Nephron (organoid): ENCODE results near the gene ATP13A3.
A peak's percentile ranks its signal among the peaks of the same experiment; 100 is the strongest.

ENCODE experiments used
- H3K27ac Mint-ChIP-seq, 3 experiments: 2 replicates each; pipeline ENCODE4 v1.8.0; 2020; ENCODE audit warnings: mixed read lengths in 3 of 3, mild to moderate bottlenecking in 2 of 3, moderate library complexity in 1 of 3
- H3K27me3 Mint-ChIP-seq: 2 replicates; pipeline ENCODE4 v1.8.0; 2021; ENCODE audit warnings: low read depth, mild to moderate bottlenecking, moderate library complexity, mixed read lengths
- H3K36me3 Mint-ChIP-seq: 2 replicates; pipeline ENCODE4 v1.8.0; 2020; ENCODE audit warnings: low read depth, mixed read lengths
- H3K4me1 Mint-ChIP-seq: 2 replicates; pipeline ENCODE4 v1.8.0; 2020; ENCODE audit warnings: mixed read lengths
- H3K4me3 Mint-ChIP-seq, 3 experiments: 2 replicates each; pipeline ENCODE4 v1.8.0; 2020; ENCODE audit warnings: mild to moderate bottlenecking in 3 of 3, mixed read lengths in 3 of 3, moderate library complexity in 2 of 3
- H3K9me3 Mint-ChIP-seq: 2 replicates; pipeline ENCODE4 v1.8.0; 2020; ENCODE audit warnings: mixed read lengths
- CTCF ChIP-seq, 3 experiments: fragments of 200-600 bp; sonication (generic); IDR thresholded peaks; one replicate each; pipeline ENCODE4 v1.5.0; 2021; ENCODE audit warnings: antibody characterized with exemption in 3 of 3; ENCODE audit not compliant: unreplicated experiment in 3 of 3

ATP13A3 gene

DNA sequence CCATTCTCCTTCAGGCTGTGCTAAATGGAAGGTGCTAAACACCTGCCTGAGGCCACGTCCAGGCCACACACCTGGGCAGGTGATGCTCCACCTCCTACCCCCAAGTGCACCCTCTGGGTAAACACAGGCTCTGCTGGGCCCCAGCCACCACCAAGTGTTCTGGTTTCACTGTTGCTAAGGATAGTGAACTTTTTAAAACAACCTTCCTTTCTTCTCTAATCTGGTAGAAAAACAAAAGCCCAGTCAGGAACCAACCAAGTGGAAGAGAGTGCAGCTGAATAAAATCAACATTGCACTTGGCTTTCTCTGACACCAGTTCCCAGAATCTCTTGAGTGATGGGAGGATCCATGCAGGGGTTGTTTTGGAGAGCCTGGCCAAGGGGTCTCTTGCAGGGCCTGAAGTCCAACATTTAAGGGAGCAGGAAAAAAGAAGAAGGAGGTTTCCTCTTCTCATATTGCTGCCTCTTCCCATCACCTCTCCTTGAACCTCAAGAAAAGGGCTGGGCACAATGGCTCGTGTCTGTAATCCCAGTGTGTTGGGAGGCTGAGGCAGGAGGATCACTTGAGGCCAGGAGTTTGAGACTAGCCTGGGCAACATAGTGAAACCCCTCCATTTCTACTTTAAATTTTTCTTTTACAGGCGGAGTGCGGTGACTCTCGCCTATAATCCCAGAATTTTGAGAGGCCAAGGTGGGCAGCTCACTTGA lies 26.2 kb upstream of the ATP13A3 start:
- peak overlapping the region in 2 of 3 experiments; percentile 62 to 69 for H3K27ac Mint-ChIP-seq
- no peak for TF ChIP-seq CTCF (IDR thresholded peaks at IDR 0.05; ENCODE audit: unreplicated experiment in 3 of 3)
- peaks cover 35% of the 10 kb centered on the region for H3K27me3 Mint-ChIP-seq
- peaks cover 3% of the 10 kb centered on the region for H3K9me3 Mint-ChIP-seq
- no peaks in the 10 kb centered on the region for H3K4me1 Mint-ChIP-seq
- no peak overlapping the region for H3K4me3 Mint-ChIP-seq
- no peaks in the 10 kb centered on the region for H3K36me3 Mint-ChIP-seq

DNA sequence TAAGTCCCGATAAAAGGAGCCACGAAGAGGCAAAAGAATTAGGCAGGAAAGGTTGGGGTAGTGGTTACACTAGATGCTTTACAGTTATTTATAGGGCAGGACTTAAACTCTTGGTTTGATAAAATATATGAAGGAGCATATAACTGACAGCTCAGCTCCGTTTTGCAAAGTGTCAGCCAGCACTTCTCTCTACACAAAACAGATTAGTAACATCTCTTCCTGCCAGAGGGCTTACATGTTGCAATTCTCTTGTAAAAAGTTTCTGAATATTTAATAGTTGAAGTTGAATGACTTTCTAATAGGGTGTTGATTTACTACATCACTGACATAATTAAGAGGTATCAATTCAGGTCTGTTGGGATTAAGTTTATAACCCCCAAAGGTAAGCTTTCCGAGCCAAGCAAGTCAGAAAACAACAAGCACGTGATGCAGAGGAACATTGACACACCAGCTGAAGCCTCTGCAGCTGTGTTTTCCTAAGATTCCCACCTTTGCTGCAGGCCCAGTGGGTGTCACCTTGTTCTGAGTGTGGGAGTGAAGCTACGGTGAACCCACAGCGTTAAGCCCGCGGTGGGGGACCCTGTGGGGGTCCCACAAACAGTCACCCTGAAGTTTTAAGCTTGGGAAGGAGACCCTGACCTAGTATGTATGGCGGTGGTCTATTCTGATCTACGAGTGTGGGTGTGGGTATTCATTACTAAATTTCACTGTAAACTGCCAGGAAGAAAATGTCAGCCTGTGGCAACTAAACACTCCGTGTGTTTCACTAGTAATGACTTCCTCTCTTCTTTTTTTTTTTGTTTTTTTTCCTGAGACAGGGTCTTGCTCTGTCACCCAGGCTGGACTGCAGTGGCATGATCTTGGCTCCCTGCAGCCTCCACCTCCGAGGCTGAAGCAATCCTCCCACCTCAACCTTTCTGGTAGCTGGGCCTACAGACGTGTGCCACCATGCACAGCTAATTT lies 22.0 kb upstream of the ATP13A3 start:
- peaks cover 34% of the 10 kb centered on the region for H3K27me3 Mint-ChIP-seq
- H3K27ac Mint-ChIP-seq = peak overlapping the region in 1 of 3 experiments; percentile 27
- no peak for TF ChIP-seq CTCF (IDR thresholded peaks at IDR 0.05; ENCODE audit: unreplicated experiment in 3 of 3)
- no peaks in the 10 kb centered on the region for H3K9me3 Mint-ChIP-seq
- H3K4me3 Mint-ChIP-seq = no peak overlapping the region
- no peaks in the 10 kb centered on the region for H3K36me3 Mint-ChIP-seq
- no peaks in the 10 kb centered on the region for H3K4me1 Mint-ChIP-seq

DNA sequence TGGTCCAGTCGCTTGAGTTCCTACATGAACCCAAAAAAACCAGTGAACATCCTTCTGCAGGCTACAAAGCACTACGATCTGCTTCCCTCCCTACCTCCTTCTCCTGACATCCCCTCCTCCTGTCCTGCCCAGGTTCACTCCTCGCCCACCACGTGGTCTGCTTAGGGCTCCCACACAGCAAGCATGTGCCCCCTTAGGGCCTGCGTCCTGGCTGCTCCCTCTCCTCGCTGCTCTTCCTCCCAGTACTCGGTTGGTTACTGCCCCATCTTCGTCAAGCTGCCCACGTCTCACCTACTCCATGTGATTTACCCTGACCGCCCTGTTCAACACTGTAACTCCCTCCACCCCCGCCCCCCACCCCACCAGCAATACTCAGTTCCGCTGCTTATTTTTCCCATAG lies 20.8 kb upstream of the ATP13A3 start:
- Mint-ChIP-seq H3K4me3 (no peak overlapping the region), H3K4me1 (no peaks in the 10 kb centered on the region), H3K27ac (no peak overlapping the region), H3K36me3 (no peaks in the 10 kb centered on the region), H3K27me3 (peaks cover 27% of the 10 kb centered on the region), H3K9me3 (no peaks in the 10 kb centered on the region)
- TF ChIP-seq CTCF (IDR thresholded peaks at IDR 0.05; ENCODE audit: unreplicated experiment in 3 of 3) = no peak

GRCh38 chr3:194505791-194506415 lies 19.1 kb upstream of the ATP13A3 start:
- peak overlapping the region in 1 of 3 experiments; percentile 24 for H3K27ac Mint-ChIP-seq
- H3K27me3 Mint-ChIP-seq = peaks cover 27% of the 10 kb centered on the region
- H3K4me3 Mint-ChIP-seq = no peak overlapping the region
- H3K9me3 Mint-ChIP-seq = no peaks in the 10 kb centered on the region
- TF ChIP-seq CTCF (IDR thresholded peaks at IDR 0.05; ENCODE audit: unreplicated experiment in 3 of 3) = no peak
- no peaks in the 10 kb centered on the region for H3K4me1 Mint-ChIP-seq
- no peaks in the 10 kb centered on the region for H3K36me3 Mint-ChIP-seq

GRCh38 chr3:194504861-194505260 lies 18.1 kb upstream of the ATP13A3 start:
- Mint-ChIP-seq H3K9me3 (no peaks in the 10 kb centered on the region), H3K4me3 (no peak overlapping the region), H3K4me1 (no peaks in the 10 kb centered on the region), H3K27me3 (peaks cover 24% of the 10 kb centered on the region), H3K36me3 (no peaks in the 10 kb centered on the region), H3K27ac (no peak overlapping the region)
- no peak for TF ChIP-seq CTCF (IDR thresholded peaks at IDR 0.05; ENCODE audit: unreplicated experiment in 3 of 3)
